ENCODE results near the gene MEI1.

MEI1 gene

DNA sequence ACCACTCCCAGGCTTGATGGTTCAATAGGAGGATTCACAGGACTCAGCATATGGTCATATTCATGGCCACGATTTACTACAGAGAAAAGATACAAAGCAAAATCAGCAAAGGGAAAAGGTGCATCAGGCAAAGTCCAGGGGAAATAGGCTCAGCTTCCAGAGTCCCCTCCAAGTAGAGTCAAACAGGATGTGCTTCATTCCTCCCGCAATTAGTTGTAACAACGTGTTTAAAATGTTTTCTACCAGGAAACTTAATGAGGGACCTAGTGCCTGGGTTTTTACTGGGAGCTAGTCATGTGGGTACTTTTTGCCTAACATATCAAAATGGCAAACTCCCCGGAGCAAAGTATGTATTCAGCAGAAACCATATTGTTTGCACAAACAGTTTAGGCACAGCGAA is 118.7 kb downstream of the MEI1 start:
- no peak for FAIRE-seq
- no peak for DNase-seq (ENCODE audit: extremely low spot score, insufficient read length, low read depth)

DNA sequence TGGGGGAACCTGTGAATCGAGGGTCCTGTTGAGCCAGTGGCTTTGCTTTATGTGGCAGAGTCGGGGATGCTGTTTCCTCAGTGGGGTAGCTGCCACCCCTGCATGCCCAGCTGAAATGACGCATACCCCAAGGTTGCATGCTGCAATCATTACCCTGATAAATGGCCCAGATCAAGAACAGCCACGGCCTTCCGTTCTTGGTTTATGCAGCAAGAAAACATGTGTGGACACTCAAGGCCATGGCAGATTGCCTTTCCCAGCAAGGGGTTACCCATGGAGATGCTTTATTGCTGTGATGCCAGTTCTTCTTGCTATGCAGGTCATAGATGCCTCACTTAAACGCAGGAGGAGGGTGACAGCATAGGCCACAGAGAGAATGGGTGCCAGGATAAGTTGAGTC is 119.3 kb downstream of the MEI1 start:
- FAIRE-seq (no peak), DNase-seq (ENCODE audit: extremely low spot score, insufficient read length, low read depth) (no peak)

DNA sequence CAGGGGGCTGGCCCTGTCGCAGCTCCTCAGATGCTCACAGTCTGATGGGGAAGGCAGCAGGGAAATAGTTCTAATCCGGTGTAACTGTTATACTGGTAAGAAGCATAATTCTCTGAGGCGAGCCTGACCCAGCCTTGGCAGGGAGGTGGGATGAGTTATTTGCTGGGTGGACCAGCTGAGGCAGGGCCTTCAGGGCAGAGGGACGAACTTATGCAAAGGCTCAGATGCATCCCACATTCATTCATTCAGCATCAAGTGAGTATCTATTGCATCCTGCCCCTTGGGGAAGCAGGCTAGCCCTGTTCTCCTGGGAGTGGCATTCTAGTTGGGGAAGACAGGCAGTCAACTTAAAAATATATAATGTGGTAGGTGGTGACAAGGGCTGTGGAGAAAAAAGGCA is 120.0 kb downstream of the MEI1 start:
- FAIRE-seq (no peak), DNase-seq (ENCODE audit: extremely low spot score, insufficient read length, low read depth) (no peak)

DNA sequence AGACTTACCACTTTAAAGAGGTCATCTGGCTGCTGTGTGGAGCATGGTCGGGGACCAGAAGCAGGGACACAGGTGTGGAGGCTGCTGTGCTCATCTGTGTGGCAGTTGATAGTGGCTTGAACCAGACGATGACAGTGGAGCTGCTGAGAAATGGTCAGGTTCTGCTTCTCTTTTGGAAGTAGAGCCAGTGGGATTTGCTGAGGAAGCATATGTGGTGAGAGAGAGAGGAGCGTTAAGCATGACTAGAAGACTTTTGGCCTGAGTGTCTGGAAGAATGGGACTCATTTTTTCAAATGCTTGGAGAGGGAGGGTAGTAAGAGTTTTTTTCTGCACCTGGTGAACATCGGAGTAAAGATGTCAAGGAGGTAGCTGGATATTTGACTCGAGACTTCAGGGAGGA is 121.1 kb downstream of the MEI1 start:
- FAIRE-seq, result no peak
- DNase-seq (ENCODE audit: extremely low spot score, insufficient read length, low read depth), result no peak

DNA sequence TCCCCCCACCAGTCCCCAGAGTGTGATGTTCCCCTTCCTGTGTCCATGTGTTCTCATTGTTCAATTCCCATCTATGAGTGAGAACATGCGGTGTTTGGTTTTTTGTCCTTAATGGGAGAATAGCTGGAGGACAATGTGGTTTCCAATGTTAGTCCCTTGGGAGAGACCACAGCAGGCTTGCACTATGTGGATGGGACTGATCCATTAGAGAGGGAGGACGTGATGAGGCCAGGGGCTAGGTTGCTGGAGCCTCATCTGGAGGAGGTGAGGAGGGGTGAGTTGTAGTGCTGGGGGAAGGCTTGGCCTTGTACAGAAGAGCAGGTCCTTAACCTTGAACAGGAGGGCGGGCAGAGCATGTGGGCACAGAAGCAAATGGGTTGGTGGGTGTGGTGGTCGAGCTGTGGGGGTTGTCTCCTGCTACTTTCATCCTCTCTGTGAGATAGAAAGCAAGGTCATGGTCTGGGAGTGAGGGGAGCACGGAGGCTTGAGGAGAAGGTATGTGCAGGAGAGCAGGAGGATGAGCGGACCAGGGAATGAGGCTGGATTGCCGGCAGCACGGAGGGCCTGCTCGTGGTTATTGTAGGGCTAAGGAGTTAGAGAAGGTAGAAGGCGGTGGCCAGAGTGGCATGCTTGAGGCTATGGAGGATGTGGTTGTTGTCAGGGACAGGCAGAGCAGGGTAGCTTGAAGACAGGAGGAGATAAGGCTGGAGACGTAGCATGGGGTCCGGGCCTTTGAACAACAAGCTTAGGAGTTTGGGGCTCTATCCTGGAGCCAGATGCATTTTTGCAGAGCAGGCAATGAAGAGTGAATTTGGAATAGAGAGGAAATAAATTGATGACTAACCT is 122.4 kb downstream of the MEI1 start:
- no peak for FAIRE-seq
- DNase-seq (ENCODE audit: extremely low spot score, insufficient read length, low read depth), result no peak

DNA sequence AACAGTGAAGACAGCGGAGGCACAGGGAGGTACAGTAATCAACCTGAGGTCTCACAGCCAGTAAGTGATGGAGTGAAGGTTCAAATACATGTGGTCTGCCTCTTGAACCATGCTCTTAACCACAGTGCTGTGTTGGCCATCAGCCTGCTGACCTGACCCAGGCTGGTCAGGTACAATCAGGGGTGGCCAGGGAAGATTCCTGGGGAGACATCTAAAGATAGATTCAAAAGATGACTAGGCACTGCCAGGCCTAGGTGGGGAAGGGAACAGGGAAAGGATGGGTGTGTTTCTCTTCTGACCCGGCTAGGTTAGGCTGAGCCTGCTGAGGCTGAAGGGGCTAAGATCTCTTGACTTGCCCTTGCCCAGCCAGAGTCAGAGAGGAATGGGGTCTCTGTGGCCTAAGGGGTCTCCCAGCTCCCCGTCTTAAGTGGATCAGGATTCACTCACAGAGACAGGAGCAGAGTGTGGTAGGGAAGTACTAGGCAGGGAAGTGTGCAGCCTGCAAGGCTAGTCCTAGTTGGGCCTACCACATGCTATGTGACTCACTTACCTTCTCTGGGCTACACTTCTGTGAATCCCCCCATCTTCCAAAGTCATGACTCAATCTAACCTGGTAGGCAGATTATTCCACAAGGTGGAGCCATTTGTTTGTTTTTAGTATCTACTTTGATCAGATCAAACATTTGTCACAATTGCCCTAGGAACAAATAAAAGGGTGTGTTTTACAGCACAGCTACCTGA is 123.2 kb downstream of the MEI1 start:
- no peak for DNase-seq (ENCODE audit: extremely low spot score, insufficient read length, low read depth)

DNA sequence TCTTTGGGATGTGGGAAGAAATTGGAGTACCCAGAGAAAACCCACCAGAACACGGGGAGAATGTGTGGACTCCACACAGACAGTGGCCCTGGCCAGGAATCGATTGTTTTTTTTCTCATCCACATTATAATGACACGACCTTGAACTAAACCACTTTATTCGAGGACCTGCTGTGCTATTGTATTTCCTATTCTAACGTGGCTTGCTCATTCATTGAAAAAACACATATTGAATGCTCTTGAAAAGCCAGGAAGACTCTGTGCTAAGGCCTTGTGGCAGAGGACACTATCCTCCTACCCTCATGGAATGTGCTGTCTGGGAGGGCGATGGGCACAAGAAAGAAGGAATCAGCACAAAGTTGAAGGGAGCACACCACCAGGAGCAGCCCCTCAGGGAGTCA is 124.5 kb downstream of the MEI1 start:
- DNase-seq (ENCODE audit: extremely low spot score, insufficient read length, low read depth), result no peak
- FAIRE-seq, result no peak

More for the DNA sequence above, 123.2 kb downstream of the MEI1 start:
- peak; percentile 84 for FAIRE-seq

DNA sequence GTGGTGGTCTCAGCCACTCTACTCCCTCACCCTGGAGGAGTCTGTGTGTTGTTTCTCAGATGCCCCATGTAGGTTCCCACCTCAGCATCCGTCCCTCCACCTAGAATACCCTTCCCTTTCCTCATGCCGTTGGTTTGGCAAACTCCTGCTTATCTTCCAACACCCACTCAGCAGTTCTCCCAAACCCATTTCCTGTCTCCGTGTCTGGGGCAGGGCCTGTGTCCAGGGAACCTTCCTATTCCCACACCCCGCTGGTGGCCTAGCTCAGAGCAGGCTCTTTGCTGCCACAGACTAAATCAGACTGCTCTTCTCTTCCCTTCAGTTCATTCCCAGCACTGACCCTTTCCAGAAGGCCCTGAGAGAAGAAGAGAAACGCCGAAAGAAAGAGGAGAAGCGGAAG is 126.1 kb downstream of the MEI1 start:
- FAIRE-seq, result no peak
- no peak for DNase-seq (ENCODE audit: extremely low spot score, insufficient read length, low read depth)

DNA sequence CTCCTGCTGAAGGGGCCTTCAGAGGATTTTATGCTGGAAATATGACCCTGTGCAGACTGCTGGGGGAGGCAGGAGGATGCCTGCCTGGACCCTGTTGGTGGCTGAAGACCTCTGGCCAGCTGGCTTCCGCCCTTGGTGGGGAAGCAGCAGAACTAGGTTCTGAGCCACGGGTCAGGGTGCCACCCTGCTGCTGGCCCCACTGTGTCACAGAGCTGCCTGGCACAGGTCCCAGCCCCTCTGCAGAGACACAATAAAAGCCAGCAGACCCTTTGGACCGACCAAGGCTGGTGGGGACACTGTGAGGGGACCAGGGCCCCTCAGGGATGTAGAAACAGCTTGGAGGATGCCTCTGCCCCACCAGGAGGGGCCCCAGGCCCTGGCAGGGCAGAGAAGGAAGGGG is 126.7 kb downstream of the MEI1 start:
- FAIRE-seq (no peak), DNase-seq (ENCODE audit: extremely low spot score, insufficient read length, low read depth) (no peak)

DNA sequence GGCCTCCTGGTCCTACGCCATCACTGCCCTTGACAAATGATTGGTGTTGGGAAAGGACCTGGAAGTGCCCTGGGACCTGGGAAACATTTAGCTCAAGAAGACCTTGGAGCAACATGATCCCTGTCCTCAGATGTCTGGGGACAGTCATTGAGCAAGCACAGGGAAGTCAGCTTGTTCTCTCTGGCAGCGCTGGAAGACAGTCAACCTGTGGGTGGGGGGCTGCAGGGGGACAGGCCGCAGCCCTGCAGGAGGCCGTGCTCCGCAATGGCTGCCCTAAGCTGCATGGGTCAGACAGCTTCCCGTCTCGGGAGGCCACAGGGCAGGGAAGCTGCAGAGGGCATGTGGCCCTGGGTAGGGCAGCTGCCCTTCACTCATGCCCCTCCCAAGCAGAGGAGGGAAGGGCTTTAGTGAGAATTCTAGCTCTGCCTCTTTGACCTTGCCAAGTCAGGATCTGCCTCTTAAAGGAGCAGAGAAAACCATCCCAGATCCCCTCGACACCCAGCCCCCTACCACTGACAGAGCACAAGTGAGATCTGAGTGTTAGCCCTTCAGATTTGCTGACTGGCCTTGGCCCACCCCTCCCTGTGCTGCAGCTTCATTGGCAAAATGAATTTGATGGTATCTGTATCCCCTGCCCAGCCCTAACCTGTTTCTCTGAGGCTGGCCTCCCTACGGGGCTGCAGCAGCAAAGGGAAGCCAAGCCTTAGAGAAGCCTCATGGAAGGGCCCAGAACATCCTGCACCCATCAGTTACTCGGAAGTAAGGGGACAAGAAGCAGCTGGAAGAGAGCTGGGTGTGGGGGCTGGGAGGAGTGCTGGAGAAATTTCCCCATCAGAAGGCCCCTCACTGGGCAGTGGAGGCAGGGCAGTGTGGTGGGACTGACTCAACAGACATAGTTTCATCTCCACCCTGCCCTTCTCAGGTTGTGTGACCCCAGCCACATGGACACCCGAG is 127.4 kb downstream of the MEI1 start:
- DNase-seq (ENCODE audit: extremely low spot score, insufficient read length, low read depth) (no peak), FAIRE-seq (no peak)

DNA sequence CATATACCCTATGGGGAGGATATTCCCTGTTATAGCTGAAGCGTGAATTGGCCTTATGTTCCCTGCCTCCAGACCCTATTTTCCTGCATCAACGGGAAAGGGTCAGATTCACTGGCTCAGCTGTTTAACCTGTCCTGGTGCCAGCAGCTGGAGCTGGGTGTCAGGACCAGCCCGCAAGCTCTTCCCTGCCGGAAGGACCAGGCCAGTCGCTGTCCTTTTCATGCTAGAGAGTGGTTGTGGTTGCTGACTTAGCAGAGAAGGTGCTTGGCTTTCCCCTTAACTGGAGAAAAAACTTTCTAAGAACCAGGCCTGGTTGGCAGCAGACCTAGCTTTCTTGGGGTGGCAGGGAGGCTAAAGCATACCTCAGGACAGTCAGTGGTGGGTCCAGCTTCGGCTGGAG is 128.4 kb downstream of the MEI1 start:
- no peak for FAIRE-seq
- no peak for DNase-seq (ENCODE audit: extremely low spot score, insufficient read length, low read depth)

DNA sequence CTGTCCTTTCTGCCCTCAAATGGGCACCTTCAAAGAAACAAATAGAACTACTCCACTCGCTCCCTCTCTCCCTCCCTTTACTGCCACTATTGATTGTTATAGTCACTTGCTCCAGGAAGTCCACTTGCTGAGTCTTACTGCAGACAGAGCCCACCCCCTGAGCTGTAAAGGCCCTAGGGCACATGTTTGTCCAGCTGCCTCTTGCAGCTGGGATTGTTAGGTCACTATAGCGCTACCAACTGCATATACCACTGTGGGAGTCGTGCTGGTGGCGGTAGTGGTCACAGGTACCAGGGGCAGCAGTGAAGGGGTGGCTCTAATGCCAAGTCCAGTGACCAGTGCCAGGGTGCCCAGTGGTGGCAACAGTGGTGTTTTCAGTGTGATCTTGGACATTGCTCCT is 129.2 kb downstream of the MEI1 start:
- DNase-seq (ENCODE audit: extremely low spot score, insufficient read length, low read depth), result no peak
- no peak for FAIRE-seq

DNA sequence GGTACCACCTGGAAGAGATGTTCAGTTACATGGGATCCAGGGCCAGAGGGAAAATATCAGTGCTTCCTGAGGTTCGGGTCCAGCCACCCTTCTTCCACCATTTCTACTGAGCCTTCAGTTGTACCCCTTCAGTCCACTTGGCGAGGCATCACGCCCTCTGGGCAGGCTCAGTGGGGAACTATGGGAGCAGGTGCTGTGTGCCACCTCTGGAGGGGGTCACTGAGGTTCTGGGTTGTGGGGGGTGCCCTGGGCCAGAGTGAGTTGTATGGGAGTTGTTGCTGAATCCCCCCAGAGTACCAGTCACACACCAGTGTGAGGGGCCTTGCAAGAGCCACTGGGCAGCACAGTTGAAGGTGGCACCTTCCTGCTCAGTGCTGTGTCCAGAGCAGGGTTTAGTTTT is 130.9 kb downstream of the MEI1 start:
- FAIRE-seq (no peak), DNase-seq (ENCODE audit: extremely low spot score, insufficient read length, low read depth) (no peak)

DNA sequence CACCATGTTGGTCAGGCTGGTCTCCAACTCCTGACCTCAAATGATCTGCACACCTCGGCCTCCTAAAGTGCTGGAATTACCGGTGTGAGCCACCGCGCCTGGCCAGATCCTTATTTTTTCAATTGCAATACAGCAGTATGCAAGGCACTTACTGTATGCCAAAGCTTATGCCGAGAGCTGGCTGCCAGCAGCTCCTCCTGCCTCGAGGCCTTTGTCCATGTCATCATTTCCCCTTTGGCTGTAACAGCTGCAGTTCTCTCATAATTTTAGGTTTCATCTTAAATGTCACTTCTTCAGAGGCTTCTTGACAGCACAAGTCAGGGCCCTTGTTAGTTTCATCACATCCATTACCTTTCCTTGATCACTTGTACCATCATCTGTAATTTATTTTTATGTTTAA is 132.1 kb downstream of the MEI1 start:
- FAIRE-seq (peak; percentile 36), DNase-seq (ENCODE audit: extremely low spot score, insufficient read length, low read depth) (no peak)

DNA sequence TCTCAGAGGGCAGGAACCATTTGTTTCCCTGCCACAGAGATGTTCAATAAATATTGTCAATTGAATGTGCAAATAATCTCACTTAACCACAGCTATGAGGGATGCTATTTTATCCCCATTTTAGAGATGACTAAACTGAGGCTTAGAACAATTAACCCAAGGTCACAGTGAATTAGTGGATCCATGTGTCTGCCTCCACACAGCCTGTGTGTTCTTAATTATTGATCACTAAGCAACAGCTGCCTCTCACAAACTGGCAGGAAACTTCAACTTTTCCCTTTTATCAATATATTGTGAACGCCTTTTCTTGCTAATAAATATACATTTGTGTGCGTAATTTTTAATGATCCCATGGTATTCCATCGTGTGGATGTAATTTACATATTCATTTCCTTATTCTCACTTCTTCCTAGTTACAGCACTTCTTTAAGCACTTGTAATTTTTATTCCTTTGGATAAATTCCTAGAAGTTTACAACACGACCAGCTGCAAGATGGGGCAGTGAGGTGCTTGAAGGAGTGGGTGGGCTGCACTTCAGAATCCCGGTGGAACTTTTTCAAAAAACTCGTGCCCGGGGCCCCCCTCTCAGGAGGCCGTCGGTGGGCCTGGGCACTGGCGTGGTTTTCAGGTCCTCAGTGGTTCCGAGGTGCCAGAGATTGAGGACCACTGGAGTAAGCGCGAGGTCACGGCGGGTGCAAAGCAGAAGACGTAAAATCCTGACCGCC is 132.7 kb downstream of the MEI1 start:
- no peak for DNase-seq (ENCODE audit: extremely low spot score, insufficient read length, low read depth)

DNA sequence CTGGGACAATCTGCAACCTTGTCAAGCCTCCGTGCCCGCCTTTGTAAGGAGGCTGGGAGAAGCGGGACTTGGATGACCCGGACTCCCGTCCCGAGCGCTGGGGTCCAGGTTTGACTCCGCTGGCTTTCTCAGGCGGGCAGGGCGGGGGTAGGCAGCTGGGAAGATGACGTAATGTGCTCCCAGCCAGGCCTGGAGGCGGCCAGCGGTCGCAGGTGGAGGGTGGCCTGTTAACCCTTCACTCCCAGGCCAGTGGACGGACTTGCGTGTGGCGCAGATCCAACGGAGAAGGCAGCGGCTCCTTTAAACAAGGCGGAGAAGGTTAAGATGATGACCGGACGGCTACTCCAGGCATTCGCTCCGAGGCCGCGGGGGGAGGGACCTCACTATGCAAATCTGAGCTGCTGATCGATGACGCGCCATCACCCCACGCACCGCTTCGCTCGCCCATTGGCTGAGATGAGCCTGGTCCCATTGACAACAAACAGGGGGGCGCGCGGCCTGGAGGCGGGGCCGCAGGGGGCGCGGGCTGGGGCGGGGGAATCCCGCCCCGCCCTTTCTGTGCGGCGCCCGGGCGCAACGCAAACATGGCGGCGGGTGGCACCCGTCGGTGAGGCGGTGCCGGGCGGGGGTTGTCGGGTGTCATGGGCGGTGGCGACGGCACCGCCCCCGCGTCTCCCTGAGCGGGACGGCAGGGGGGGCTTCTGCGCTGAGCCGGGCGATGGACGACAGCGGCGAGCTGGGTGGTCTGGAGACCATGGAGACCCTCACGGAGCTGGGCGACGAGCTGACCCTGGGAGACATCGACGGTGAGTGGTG is 133.5 kb downstream of the MEI1 start, which contains the start of gene SREBF2:
TSS of gene SREBF2 (plus strand) at position 553 of the 816 bp plus-strand sequence. CDS start at position 719, 166 bp downstream.
- FAIRE-seq (peak; percentile 99), DNase-seq (ENCODE audit: extremely low spot score, insufficient read length, low read depth) (peak; percentile 93)

More for the DNA sequence above, 132.7 kb downstream of the MEI1 start:
- peak; percentile 9 for FAIRE-seq

DNA sequence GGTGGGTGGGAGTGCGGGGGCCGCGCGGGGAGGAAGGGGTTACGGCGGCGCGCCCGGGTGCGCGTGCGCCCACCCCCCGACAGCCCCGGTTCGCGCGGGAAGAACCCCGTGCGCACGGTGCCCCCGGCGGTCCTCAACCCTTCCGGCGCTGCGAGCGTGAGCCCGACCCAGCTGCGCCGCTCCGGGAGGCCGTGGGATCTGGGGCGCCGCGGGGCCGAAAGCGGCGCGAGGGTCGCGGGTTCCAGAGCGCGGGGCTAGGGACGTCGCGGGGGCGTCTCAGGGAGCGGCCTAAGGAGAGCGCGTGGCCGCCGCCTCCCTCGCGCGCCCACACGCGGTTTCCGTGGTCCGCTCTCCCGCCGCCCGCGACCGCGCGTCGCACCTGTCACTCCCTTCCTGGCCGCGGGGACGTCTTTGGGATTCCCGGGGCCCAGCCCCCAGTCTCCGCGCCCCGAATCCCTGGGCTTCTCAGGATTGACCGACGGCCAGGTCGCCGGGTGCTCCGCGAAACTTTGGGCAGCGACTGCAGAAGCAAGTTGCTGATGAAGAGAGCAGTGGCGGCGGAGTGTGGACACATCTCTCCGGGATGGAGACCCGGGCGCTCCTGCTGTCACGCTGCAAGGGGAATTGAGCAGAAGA is 134.2 kb downstream of the MEI1 start:
- FAIRE-seq (peak; percentile 42), DNase-seq (ENCODE audit: extremely low spot score, insufficient read length, low read depth) (no peak)

Measured in GM18507 (cell line).